Left lung (tissue), 14 donors: ENCODE results near the gene SDHAF1. TPM values are rescaled to one million over a fixed set of nuclear protein-coding genes. Genes with fewer than 3 reads are reported as not detected.

Experiments
- ATAC-seq: fragments of 200-7000 bp; cut with Tn5 transposase; one replicate; pipeline ENCODE4 v1.9.1; 2020; ENCODE audit warnings: moderate library complexity
- DNase-seq, 4 donors: peaks; one replicate each; pipeline ENCODE4 v3.0.0-alpha.2; 2013 to 2020
- H3K27ac ChIP-seq, 2 donors: fragments of 200-600 bp; sonication (generic) in 1 of 2; one replicate each; pipeline versions ENCODE4 v1.5.0 to v1.8.0; 2020 to 2021
- H3K27me3 ChIP-seq, 2 donors: fragments of 200-600 bp; sonication (generic) in 1 of 2; one replicate each; pipeline versions ENCODE4 v1.5.0 to v1.8.0; 2020 to 2021
- H3K36me3 ChIP-seq, 2 donors: fragments of 200-600 bp; sonication (generic) in 1 of 2; one replicate each; pipeline versions ENCODE4 v1.5.0 to v1.8.0; 2020 to 2021
- H3K4me1 ChIP-seq, 2 donors: fragments of 200-600 bp; one replicate each; pipeline ENCODE4 v1.8.0; 2021
- H3K4me3 ChIP-seq, 2 donors: fragments of 200-600 bp; sonication (generic) in 1 of 2; one replicate each; pipeline versions ENCODE4 v1.5.0 to v1.8.0; 2020 to 2021; ENCODE audit warnings: mild to moderate bottlenecking in 1 of 2
- H3K9me3 ChIP-seq, 2 donors: fragments of 200-600 bp; sonication (generic) in 1 of 2; one replicate each; pipeline versions ENCODE4 v1.5.0 to v1.8.0; 2020 to 2021
- CTCF ChIP-seq, 2 donors: fragments of 200-600 bp; sonication (generic) in 1 of 2; IDR thresholded peaks; one replicate each; pipeline versions ENCODE4 v1.5.0 to v1.8.0; 2021; ENCODE audit warnings: antibody characterized with exemption in 2 of 2
- intact Hi-C, 2 donors: fragments of 100-400 bp; cut with DNase I; formaldehyde crosslinking; loops; one replicate each; pipeline versions ENCODE4 v1.11.2 to v1.14.2; 2022
- long read RNA-seq, 12 donors: library from polyadenylated mRNA in 2 of 12; unstranded in 2 of 12; transcript quantifications; one replicate each; pipeline ENCODE4 v2.0.0 and lab custom pipeline, GENCODE V29; 2019 to 2026
- polyA plus RNA-seq, 6 donors: library from polyadenylated mRNA; unstranded; fragments of 120-200 nt; gene quantifications; one replicate each; pipeline ENCODE4 v1.2.1, GENCODE V29; 2013; ENCODE audit not compliant: insufficient read length in 6 of 6
- total RNA-seq, 2 donors: library from RNA; stranded (reverse); fragmentation: NEBNext Ultra II Directional; extraction: Animal tissue kit (Norgen Biotek cat#: 25700); gene quantifications; one replicate each; pipeline ENCODE4 v1.2.1, GENCODE V29; 2021
- donor health status: DM: no; HTN: yes; CAD: no.
- donor health status: DM: no; HTN: no; CAD: no.

SDHAF1 gene
- 10 to 100 TPM; 14.0 to 16.5 TPM for total RNA-seq
- 10 to 100 TPM in 5 of 6 donors, 1 to 10 TPM in 1; 9.4 to 13.3 (median 10.9) TPM for polyA plus RNA-seq
- long read RNA-seq, donor 1, transcript SDHAF1-201 (1 exons, 1,117 nt): major isoform, 44 of 60 reads
- long read RNA-seq, donor 1, partial matches to known transcripts: 11 of 60 reads
- long read RNA-seq, donor 1, other reads (novel, unspliced or antisense): 5 of 60 reads
- long read RNA-seq, donor 2, transcript SDHAF1-201 (1 exons, 1,117 nt): major isoform, 25 of 25 reads
- long read RNA-seq, donor 2, partial matches to known transcripts: 0 of 25 reads
- long read RNA-seq, donor 2, other reads (novel, unspliced or antisense): 0 of 25 reads
- long read RNA-seq, donor 3, transcript SDHAF1-201 (1 exons, 1,117 nt): major isoform, 21 of 21 reads
- long read RNA-seq, donor 3, partial matches to known transcripts: 0 of 21 reads
- long read RNA-seq, donor 3, other reads (novel, unspliced or antisense): 0 of 21 reads
- long read RNA-seq, donor 4, transcript SDHAF1-201 (1 exons, 1,117 nt): major isoform, 42 of 42 reads
- long read RNA-seq, donor 4, partial matches to known transcripts: 0 of 42 reads
- long read RNA-seq, donor 4, other reads (novel, unspliced or antisense): 0 of 42 reads
- long read RNA-seq, donor 5, transcript SDHAF1-201 (1 exons, 1,117 nt): major isoform, 20 of 20 reads
- long read RNA-seq, donor 5, partial matches to known transcripts: 0 of 20 reads
- long read RNA-seq, donor 5, other reads (novel, unspliced or antisense): 0 of 20 reads
- long read RNA-seq, donor 6, transcript SDHAF1-201 (1 exons, 1,117 nt): major isoform, 29 of 29 reads
- long read RNA-seq, donor 6, partial matches to known transcripts: 0 of 29 reads
- long read RNA-seq, donor 6, other reads (novel, unspliced or antisense): 0 of 29 reads
- long read RNA-seq, donor 7, transcript SDHAF1-201 (1 exons, 1,117 nt): major isoform, 17 of 17 reads
- long read RNA-seq, donor 7, partial matches to known transcripts: 0 of 17 reads
- long read RNA-seq, donor 7, other reads (novel, unspliced or antisense): 0 of 17 reads
- long read RNA-seq, donor 8, transcript SDHAF1-201 (1 exons, 1,117 nt): major isoform, 18 of 18 reads
- long read RNA-seq, donor 8, partial matches to known transcripts: 0 of 18 reads
- long read RNA-seq, donor 8, other reads (novel, unspliced or antisense): 0 of 18 reads
- long read RNA-seq, donor 9: 0 reads
- long read RNA-seq, donor 10, transcript SDHAF1-201 (1 exons, 1,117 nt): major isoform, 71 of 71 reads
- long read RNA-seq, donor 10, partial matches to known transcripts: 0 of 71 reads
- long read RNA-seq, donor 10, other reads (novel, unspliced or antisense): 0 of 71 reads
- long read RNA-seq, donor 11: 0 reads
- long read RNA-seq, donor 12, transcript SDHAF1-201 (1 exons, 1,117 nt): major isoform, 11 of 21 reads
- long read RNA-seq, donor 12, partial matches to known transcripts: 5 of 21 reads
- long read RNA-seq, donor 12, other reads (novel, unspliced or antisense): 5 of 21 reads

- no peak for TF ChIP-seq CTCF (IDR thresholded peaks at IDR 0.05)
- peak; percentile 96 for ATAC-seq
- peak; percentile 90 to 100 (median 97) for DNase-seq
- intact Hi-C loops: no loop called here
- H3K4me3 ChIP-seq: peak within 1 kb of the TSS; percentile 87 to 89
- no peaks in the 10 kb centered on the region for H3K9me3 ChIP-seq
- peak within 1 kb of the TSS; percentile 64 to 86 for H3K27ac ChIP-seq
- H3K4me1 ChIP-seq: peaks cover 14 to 32% of the 10 kb centered on the region in 2 donors
- peaks cover 0 to 17% of the 10 kb centered on the region in 2 donors for H3K36me3 ChIP-seq
- H3K27me3 ChIP-seq: no peaks in the 10 kb centered on the region
Measured at GRCh38 chr19:35995048-35995993, at the start of gene SDHAF1. Gene SDHAF1, plus strand, starts transcription at chr19:35995188. Its CDS starts 87 bp downstream, at chr19:35995275.

GRCh38 chr19:35946203-35946602 lies 48.8 kb upstream of the SDHAF1 start:
- Histone ChIP-seq H3K9me3 (no peaks in the 10 kb centered on the region), H3K27ac (no peak overlapping the region), H3K36me3 (peaks cover 0 to 11% of the 10 kb centered on the region in 2 donors), H3K27me3 (no peaks in the 10 kb centered on the region), H3K4me3 (no peak overlapping the region), H3K4me1 (no peaks in the 10 kb centered on the region)
- no peak for DNase-seq
- TF ChIP-seq CTCF (IDR thresholded peaks at IDR 0.05): no peak
- intact Hi-C loops: no loop called here
- no peak for ATAC-seq

GRCh38 chr19:35949131-35949530 lies 45.9 kb upstream of the SDHAF1 start:
- DNase-seq: no peak
- intact Hi-C loops: no loop called here

More at GRCh38 chr19:35949131-35949530, 45.9 kb upstream of the SDHAF1 start:
- no peak overlapping the region for H3K27ac ChIP-seq
- peaks cover 0 to 7% of the 10 kb centered on the region in 2 donors for H3K36me3 ChIP-seq
- ATAC-seq: no peak
- H3K4me3 ChIP-seq: no peak overlapping the region
- H3K9me3 ChIP-seq: no peaks in the 10 kb centered on the region
- H3K27me3 ChIP-seq: no peaks in the 10 kb centered on the region
- H3K4me1 ChIP-seq: peaks cover 0 to 17% of the 10 kb centered on the region in 2 donors
- TF ChIP-seq CTCF (IDR thresholded peaks at IDR 0.05): no peak
